ENCODE data around the gene ACOXL.

GRCh38 chr2:111042261-111042660, 309.9 kb downstream of the ACOXL start:
- TF ChIP-seq CTCF (IDR thresholded peaks at IDR 0.05; ENCODE audit: control extremely low read depth in 1 of 3, insufficient read depth in 1 of 3, low read depth in 1 of 3, low read length in 3 of 3) (no peak), POLR2A (IDR thresholded peaks at IDR 0.05; ENCODE audit: control extremely low read depth in 1 of 2, low read depth in 2 of 2, low read length in 2 of 2) (no peak), EZH2 (IDR thresholded peaks at IDR 0.05; ENCODE audit: low read depth, low read length, severe bottlenecking) (no peak), SUZ12 (IDR thresholded peaks at IDR 0.05; ENCODE audit: low read length) (no peak), POLR2AphosphoS5 (IDR thresholded peaks at IDR 0.05; ENCODE audit: low read depth, low read length) (no peak), ATF2 (IDR thresholded peaks at IDR 0.05; ENCODE audit: low read length) (no peak), TEAD4 (IDR thresholded peaks at IDR 0.05; ENCODE audit: low read depth, low read length) (no peak), RXRA (IDR thresholded peaks at IDR 0.05; ENCODE audit: insufficient read depth, low read depth, low read length) (no peak), EGR1 (IDR thresholded peaks at IDR 0.05; ENCODE audit: borderline replicate concordance, low read depth, low read length) (no peak), PHF8 (conservative IDR thresholded peaks at IDR 0.05; ENCODE audit: low read depth, low read length) (no peak)
- TF ChIP-seq, protein P1, sequence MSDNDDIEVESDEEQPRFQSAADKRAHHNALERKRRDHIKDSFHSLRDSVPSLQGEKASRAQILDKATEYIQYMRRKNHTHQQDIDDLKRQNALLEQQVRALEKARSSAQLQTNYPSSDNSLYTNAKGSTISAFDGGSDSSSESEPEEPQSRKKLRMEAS (IDR thresholded peaks at IDR 0.05) = no peak
